B cell (primary cell): ENCODE data around the gene SH3RF1. TPM values are rescaled to one million over a fixed set of nuclear protein-coding genes. Genes with fewer than 3 reads are reported as not detected.
A peak's percentile ranks its signal among the peaks of the same experiment; 100 is the strongest.

Source experiments
- ATAC-seq: fragments of 200-7000 bp; cut with Tn5 transposase; one replicate; pipeline ENCODE4 v1.10.0; 2021; ENCODE audit warnings: low read depth, mild to moderate bottlenecking, moderate number of reproducible peaks, moderate library complexity
- CTCF ChIA-PET: fragments of 350-600 bp; sonication (Branson Sonifier 250); formaldehyde crosslinking; loops from one replicate; lab custom pipeline; 2021; ENCODE audit warnings: antibody characterized with exemption, inconsistent platforms; lab: Charles Lee
- POLR2A ChIA-PET: fragments of 350-600 bp; sonication (Branson Sonifier 250); formaldehyde crosslinking; loops from one replicate; lab custom pipeline; 2021; ENCODE audit warnings: antibody characterized with exemption; lab: Charles Lee
- DNase-seq: peaks from one replicate; pipeline ENCODE4 v3.0.0; 2013
- H2AFZ ChIP-seq: 2 replicates; pipeline ENCODE4 v1.6.1; 2012; ENCODE audit warnings: mild to moderate bottlenecking, low read depth, low read length; ENCODE audit not compliant: insufficient read depth, poor library complexity, severe bottlenecking
- H3K27ac ChIP-seq, 2 donors: 1 replicate in 1 of 2; 2 replicates in 1 of 2; pipeline ENCODE4 v1.5.1; 2012 to 2013; ENCODE audit warnings: low read length in 2 of 2, mild to moderate bottlenecking in 2 of 2, moderate library complexity in 1 of 2
- H3K27me3 ChIP-seq, 4 experiments: fragments of 200-600 bp in 1 of 4; sonication (generic) in 1 of 4; replicated peaks in 1 of 4; 1 replicate in 2 of 4; 2 replicates in 2 of 4; pipeline versions ENCODE4 v1.6.1 to v1.7.0; 2013 to 2016; ENCODE audit warnings: low read length in 3 of 4, mild to moderate bottlenecking in 2 of 4, mixed read lengths in 1 of 4, moderate library complexity in 1 of 4; ENCODE audit not compliant: insufficient read depth in 4 of 4, control insufficient read depth in 3 of 4; ENCODE audit errors: control extremely low read depth in 1 of 4
- H3K36me3 ChIP-seq, 2 experiments: replicated peaks in 1 of 2; 1 replicate in 1 of 2; 2 replicates in 1 of 2; pipeline versions ENCODE4 v1.6.1 to v1.7.1; 2013; ENCODE audit warnings: low read length in 1 of 2; ENCODE audit not compliant: insufficient read depth in 2 of 2, control insufficient read depth in 1 of 2; ENCODE audit errors: control extremely low read depth in 1 of 2, extremely low read depth in 1 of 2
- H3K4me1 ChIP-seq, 2 donors: fragments of 200-600 bp in 1 of 2; sonication (generic) in 1 of 2; 1 replicate in 1 of 2; 2 replicates in 1 of 2; pipeline versions ENCODE4 v1.5.1 to v1.6.1; 2013 to 2017; ENCODE audit warnings: low read length in 2 of 2; ENCODE audit not compliant: control insufficient read depth in 2 of 2, insufficient read depth in 2 of 2
- H3K4me2 ChIP-seq: replicated peaks from 2 replicates; pipeline ENCODE3; 2012; ENCODE audit warnings: mild to moderate bottlenecking, low read depth, low read length; ENCODE audit not compliant: poor library complexity, severe bottlenecking
- H3K4me3 ChIP-seq, 5 experiments: fragments of 200-600 bp in 1 of 5; sonication (generic) in 1 of 5; 1 replicate in 3 of 5; 2 replicates in 2 of 5; pipeline versions ENCODE4 v1.5.1 to v1.7.0; 2011 to 2016; ENCODE audit warnings: low read length in 4 of 5, mild to moderate bottlenecking in 4 of 5, low read depth in 2 of 5, control low read depth in 1 of 5, moderate library complexity in 1 of 5; ENCODE audit not compliant: insufficient read depth in 1 of 5; ENCODE audit errors: control extremely low read depth in 1 of 5, extremely low read depth in 1 of 5
- H3K79me2 ChIP-seq: fragments of 200-600 bp; sonication (generic); one replicate; pipeline ENCODE4 v1.6.0; 2016; ENCODE audit warnings: low read length; ENCODE audit not compliant: control insufficient read depth, insufficient read depth
- H3K9ac ChIP-seq: fragments of 200-600 bp; sonication (generic); 2 replicates; pipeline ENCODE4 v1.6.1; 2017; ENCODE audit warnings: mild to moderate bottlenecking, low read length, moderate library complexity
- H3K9me3 ChIP-seq, 3 donors: one replicate each; pipeline versions ENCODE4 v1.6.1 to v1.7.1; 2013; ENCODE audit warnings: low read length in 2 of 3; ENCODE audit not compliant: control insufficient read depth in 2 of 3, insufficient read depth in 1 of 3; ENCODE audit errors: control extremely low read depth in 1 of 3
- H4K20me1 ChIP-seq: 2 replicates; pipeline ENCODE4 v1.6.0; 2012; ENCODE audit warnings: mild to moderate bottlenecking, low read length; ENCODE audit not compliant: insufficient read depth, control insufficient read depth, poor library complexity, severe bottlenecking
- H3K27ac Mint-ChIP-seq: one replicate; pipeline ENCODE4 v1.8.0; 2021; ENCODE audit warnings: mixed read lengths
- H3K27me3 Mint-ChIP-seq: one replicate; pipeline ENCODE4 v1.8.0; 2021; ENCODE audit warnings: mixed read lengths
- H3K4me1 Mint-ChIP-seq: one replicate; pipeline ENCODE4 v1.8.0; 2021; ENCODE audit warnings: mixed read lengths
- H3K4me3 Mint-ChIP-seq: one replicate; pipeline ENCODE4 v1.8.0; 2021; ENCODE audit warnings: mixed read lengths
- H3K9me3 Mint-ChIP-seq: one replicate; pipeline ENCODE4 v1.8.0; 2022; ENCODE audit warnings: mixed read lengths; ENCODE audit not compliant: insufficient read depth
- EZH2 ChIP-seq: IDR thresholded peaks from 2 replicates; pipeline ENCODE4 v1.6.1; 2012; ENCODE audit warnings: borderline replicate concordance, low read depth, mild to moderate bottlenecking, moderate library complexity, low read length; ENCODE audit not compliant: insufficient read depth, poor library complexity, severe bottlenecking
- WGBS: methylation state at CpG from one replicate; pipeline ENCODE4 v1.1.5; 2013; ENCODE audit warnings: missing lambda C conversion rate; ENCODE audit not compliant: insufficient coverage; 5-methylcytosine and 5-hydroxymethylcytosine counted together
- intact Hi-C: fragments of 100-400 bp; cut with micrococcal nuclease; formaldehyde crosslinking; loops from one replicate; pipeline ENCODE4 v1.10.0; 2022
- polyA plus RNA-seq: library from polyadenylated mRNA; depleted of rRNA; stranded (reverse); fragments of >200 nt; gene quantifications from 2 replicates; pipeline ENCODE4 v1.2.3, GENCODE V29; 2012
- total RNA-seq, 2 donors: library from RNA; stranded (reverse); fragments of 120-200 nt in 1 of 2; gene quantifications; 1 replicate in 1 of 2; 2 replicates in 1 of 2; pipeline versions ENCODE4 v1.2.3 to v1.2.4, GENCODE V29; 2013 to 2022
- TF ChIP-seq, protein P1 (sequence below): fragments of 200-600 bp; IDR thresholded peaks from one replicate; pipeline ENCODE4 v1.8.0; 2022; ENCODE audit warnings: antibody characterized with exemption, mild to moderate bottlenecking

SH3RF1 gene
- total and polyA plus RNA-seq, 2 donors (not counting 1 experiment from before 2014, with no cell fraction given): 2.0 to 5.4 TPM

DNA sequence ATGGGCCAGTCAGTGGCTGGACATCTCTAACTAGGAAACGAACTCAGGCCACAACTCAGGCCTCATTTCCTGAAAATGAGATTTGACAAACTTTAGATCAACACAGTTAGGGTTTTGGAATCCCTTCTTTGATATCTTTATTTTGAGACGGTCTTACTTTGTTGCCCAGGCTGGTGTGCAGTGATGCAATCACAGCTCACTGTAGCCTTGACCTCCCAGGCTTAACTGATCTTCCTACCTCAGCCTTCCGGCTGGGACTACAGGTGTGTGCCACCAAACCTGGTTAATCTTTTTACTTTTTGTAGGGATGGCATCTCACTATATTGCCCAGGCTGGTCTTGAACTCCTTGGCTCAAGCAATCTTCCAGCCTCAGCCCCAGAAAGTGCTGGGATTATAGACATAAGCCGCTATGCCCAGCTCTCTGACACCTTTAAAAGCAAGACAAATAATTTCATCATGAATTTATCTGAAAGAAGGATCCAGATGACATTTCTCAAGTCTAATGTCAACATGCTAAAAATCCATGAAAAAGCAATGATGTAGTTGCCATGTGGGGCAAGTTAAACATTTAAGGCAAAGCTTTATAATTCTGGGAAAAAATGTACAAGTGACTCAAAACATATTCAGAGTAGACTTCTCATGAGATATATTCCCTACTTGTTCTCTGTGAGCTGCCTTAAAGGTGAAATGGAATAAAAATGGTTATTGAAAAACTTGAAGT, 171.6 kb downstream of the SH3RF1 start:
- H3K9ac ChIP-seq: no peak overlapping the region
- POLR2A ChIA-PET: no interaction called here

DNA sequence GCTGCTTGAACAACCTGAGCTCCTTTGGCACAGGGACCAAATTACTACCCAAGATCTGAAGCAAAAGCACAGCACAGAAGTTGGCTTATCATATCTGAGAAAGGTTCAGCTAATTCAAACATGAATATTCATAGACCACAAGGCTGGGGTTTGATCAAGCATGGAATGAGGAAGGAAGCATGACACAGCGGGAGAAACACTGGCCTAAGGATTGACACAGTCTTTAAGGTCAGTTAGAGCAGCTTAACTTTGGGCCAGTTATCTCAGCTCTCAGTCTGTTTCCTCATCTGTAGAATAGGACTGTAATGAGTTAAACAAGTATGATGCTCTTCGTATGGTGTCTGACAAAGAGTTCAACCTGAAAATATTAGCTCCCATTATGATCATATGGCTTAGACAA, 172.2 kb downstream of the SH3RF1 start:
- ATAC-seq (peak; percentile 58), DNase-seq (peak; percentile 17)
- intact Hi-C loops: no loop called here
- H3K27me3 ChIP-seq: no peaks in the 10 kb centered on the region
- H3K9me3 ChIP-seq: no peaks in the 10 kb centered on the region
- H3K79me2 ChIP-seq: no peaks in the 10 kb centered on the region
- Mint-ChIP-seq H3K4me1 (peaks cover 33% of the 10 kb centered on the region), H3K4me3 (peak overlapping the region; percentile 52), H3K27ac (no peak overlapping the region), H3K27me3 (no peaks in the 10 kb centered on the region), H3K9me3 (peaks cover 2% of the 10 kb centered on the region)
- WGBS: 10% methylated on average over 2 of the region's 2 CpGs
- POLR2A ChIA-PET: no interaction called here
- no peak overlapping the region for H2AFZ ChIP-seq
- no peaks in the 10 kb centered on the region for H4K20me1 ChIP-seq
- no peak overlapping the region for H3K4me2 ChIP-seq
- peaks cover 10 to 17% of the 10 kb centered on the region in 2 donors for H3K4me1 ChIP-seq
- CTCF ChIA-PET: no interaction called here
- no peak for TF ChIP-seq EZH2
- TF ChIP-seq, protein P1, sequence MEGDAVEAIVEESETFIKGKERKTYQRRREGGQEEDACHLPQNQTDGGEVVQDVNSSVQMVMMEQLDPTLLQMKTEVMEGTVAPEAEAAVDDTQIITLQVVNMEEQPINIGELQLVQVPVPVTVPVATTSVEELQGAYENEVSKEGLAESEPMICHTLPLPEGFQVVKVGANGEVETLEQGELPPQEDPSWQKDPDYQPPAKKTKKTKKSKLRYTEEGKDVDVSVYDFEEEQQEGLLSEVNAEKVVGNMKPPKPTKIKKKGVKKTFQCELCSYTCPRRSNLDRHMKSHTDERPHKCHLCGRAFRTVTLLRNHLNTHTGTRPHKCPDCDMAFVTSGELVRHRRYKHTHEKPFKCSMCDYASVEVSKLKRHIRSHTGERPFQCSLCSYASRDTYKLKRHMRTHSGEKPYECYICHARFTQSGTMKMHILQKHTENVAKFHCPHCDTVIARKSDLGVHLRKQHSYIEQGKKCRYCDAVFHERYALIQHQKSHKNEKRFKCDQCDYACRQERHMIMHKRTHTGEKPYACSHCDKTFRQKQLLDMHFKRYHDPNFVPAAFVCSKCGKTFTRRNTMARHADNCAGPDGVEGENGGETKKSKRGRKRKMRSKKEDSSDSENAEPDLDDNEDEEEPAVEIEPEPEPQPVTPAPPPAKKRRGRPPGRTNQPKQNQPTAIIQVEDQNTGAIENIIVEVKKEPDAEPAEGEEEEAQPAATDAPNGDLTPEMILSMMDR: no peak
- H3K27ac ChIP-seq: no peak overlapping the region
- no peak overlapping the region for H3K4me3 ChIP-seq
- no peaks in the 10 kb centered on the region for H3K36me3 ChIP-seq
- H3K9ac ChIP-seq: no peak overlapping the region

More for the DNA sequence above, 171.6 kb downstream of the SH3RF1 start:
- H3K9me3 ChIP-seq: no peaks in the 10 kb centered on the region
- no peak overlapping the region for H2AFZ ChIP-seq
- H3K36me3 ChIP-seq: no peaks in the 10 kb centered on the region
- H3K4me3 Mint-ChIP-seq: no peak overlapping the region
- CTCF ChIA-PET: no interaction called here
- no peak overlapping the region for H3K4me2 ChIP-seq
- no peak for DNase-seq
- H3K79me2 ChIP-seq: no peaks in the 10 kb centered on the region
- no peak overlapping the region for H3K27ac Mint-ChIP-seq
- TF ChIP-seq, protein P1: no peak
- H3K27me3 Mint-ChIP-seq: no peaks in the 10 kb centered on the region
- H4K20me1 ChIP-seq: no peaks in the 10 kb centered on the region
- no peak overlapping the region for H3K4me3 ChIP-seq
- ATAC-seq: peak; percentile 10
- 44% methylated on average over 2 of the region's 4 CpGs for WGBS
- peaks cover 2% of the 10 kb centered on the region for H3K9me3 Mint-ChIP-seq
- no peaks in the 10 kb centered on the region for H3K27me3 ChIP-seq
- intact Hi-C loops: no loop called here
- peaks cover 33% of the 10 kb centered on the region for H3K4me1 Mint-ChIP-seq
- no peak overlapping the region for H3K27ac ChIP-seq
- peaks cover 10 to 17% of the 10 kb centered on the region in 2 donors for H3K4me1 ChIP-seq
